ENCODE data around the gene TLR9.
A peak's percentile ranks its signal among the peaks of the same experiment; 100 is the strongest.

The TLR9 gene

GRCh38 chr3:52247409-52248164 is 22.1 kb upstream of the TLR9 start:
- DNase-seq (ENCODE audit: low spot score) = no peak

DNA sequence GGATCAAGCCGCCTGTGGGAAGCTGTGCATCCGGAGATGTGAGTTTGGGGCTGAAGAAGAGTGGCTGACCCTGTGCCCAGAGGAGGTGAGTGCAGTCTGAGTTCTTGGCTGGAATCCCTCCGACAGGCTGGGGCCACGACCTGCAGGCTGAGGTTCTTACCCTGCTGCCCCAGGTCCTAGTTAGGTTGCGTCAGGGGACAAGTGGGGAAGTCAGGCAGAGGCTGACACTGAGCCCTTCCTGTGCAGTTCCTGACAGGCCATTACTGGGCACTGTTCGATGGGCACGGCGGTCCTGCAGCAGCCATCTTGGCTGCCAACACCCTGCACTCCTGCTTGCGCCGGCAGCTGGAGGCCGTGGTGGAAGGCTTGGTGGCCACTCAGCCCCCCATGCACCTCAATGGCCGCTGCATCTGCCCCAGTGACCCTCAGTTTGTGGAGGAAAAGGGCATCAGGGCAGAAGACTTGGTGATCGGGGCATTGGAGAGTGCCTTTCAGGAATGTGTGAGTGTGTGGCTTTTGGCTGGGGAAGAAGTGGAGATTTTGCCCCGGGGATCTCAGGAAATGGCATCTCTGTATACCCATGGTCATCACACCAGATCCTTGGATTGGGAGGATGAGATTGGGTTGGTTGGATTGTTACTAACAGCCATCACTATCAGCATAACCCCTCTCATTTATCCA is 21.4 kb upstream of the TLR9 start:
- DNase-seq (ENCODE audit: low spot score) = no peak

DNA sequence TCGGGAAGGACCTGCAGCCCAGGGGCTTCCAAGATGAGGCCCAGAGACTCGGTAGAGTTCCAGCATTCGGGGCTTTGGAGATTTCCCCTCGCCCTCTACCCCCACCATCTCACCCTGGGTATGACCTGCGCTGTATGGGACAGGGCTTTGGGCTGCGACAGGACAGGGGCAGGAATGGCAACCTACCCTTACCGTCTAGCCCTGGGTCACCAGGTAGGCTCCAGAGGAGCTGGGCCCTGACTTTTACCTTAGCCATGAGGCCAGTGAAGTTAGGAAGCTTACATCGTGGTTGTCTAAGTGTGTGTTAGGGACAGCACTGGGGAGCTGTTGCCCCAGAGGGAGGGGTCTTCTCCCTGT is 20.8 kb upstream of the TLR9 start:
- DNase-seq (ENCODE audit: low spot score) = no peak

DNA sequence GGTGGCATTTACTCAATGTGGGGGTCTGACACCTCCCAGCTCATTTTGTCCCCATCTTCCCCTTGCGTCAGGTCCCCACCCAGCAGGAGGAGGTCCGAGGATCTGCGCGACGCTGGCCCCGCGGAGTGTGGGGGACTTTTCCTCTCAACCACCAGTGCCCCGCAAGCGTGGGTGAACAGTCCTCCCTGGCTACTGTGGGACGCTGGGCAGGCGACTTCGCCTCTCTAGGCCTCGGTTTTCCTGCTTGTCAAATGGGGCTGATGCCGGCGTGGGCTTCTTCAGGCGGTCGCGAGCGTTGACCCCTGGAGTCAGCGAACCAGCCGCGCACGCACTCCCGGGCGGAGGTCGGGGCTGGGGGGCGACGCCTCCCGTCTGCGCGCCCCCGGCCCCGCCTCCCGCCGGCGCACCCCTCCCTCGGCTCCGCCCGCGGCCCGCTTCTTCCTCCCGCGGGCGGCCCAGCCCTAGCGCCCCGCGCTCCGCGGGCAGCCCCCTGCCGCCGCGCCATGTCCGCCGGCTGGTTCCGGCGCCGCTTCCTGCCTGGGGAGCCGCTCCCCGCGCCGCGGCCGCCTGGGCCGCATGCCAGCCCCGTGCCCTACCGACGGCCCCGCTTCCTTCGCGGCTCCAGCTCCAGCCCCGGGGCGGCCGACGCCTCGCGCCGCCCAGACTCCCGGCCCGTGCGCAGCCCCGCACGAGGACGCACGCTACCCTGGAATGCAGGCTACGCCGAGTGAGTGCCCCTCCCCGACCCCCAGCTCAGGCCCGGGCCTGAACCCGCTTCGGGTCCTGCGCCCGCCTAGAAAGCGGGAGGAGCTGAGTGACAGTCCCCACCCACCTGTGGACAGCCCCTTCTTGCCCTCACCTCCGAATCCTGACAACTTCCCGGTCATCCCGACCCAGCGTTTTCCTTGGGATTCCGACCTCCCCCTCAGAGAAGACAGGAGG is 20.1 kb upstream of the TLR9 start, which contains the start of gene PPM1M:
Gene PPM1M, plus strand, starts transcription at position 438 of the 942 bp plus-strand sequence. Its CDS starts 66 bp downstream, at position 504.
- peak; percentile 65 for DNase-seq (ENCODE audit: low spot score)

- no peak for DNase-seq (ENCODE audit: low spot score)
Observed at GRCh38 chr3:52243791-52244628, 18.6 kb upstream of the TLR9 start.

GRCh38 chr3:52242039-52242438 is 16.6 kb upstream of the TLR9 start:
- DNase-seq (ENCODE audit: low spot score) = no peak

DNA sequence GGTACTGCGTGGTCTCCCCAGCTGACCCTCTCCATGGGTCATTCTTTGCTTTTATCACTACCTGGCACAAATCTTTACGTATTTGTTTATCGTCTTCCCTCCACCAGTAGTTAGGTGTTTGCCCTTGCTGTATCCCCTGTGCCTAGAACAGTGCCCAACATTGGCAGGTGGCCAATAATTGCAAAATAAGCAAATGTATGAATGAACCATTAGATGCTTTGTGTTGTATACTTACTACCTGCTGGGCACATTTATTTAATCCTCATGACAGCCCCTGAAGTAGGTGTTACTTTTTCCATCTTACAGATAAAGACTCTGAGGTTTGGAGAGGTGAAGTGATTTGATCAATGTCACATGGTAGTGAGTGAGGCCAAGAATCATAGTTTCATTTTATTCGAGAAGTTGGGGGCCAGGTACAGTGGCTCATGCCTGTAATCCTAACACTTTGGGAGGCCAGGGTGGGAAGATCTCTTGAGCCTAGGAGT is 15.5 kb upstream of the TLR9 start:
- no peak for DNase-seq (ENCODE audit: low spot score)

- DNase-seq (ENCODE audit: low spot score) = peak; percentile 62
Observed at GRCh38 chr3:52240059-52240885, 14.8 kb upstream of the TLR9 start.

DNA sequence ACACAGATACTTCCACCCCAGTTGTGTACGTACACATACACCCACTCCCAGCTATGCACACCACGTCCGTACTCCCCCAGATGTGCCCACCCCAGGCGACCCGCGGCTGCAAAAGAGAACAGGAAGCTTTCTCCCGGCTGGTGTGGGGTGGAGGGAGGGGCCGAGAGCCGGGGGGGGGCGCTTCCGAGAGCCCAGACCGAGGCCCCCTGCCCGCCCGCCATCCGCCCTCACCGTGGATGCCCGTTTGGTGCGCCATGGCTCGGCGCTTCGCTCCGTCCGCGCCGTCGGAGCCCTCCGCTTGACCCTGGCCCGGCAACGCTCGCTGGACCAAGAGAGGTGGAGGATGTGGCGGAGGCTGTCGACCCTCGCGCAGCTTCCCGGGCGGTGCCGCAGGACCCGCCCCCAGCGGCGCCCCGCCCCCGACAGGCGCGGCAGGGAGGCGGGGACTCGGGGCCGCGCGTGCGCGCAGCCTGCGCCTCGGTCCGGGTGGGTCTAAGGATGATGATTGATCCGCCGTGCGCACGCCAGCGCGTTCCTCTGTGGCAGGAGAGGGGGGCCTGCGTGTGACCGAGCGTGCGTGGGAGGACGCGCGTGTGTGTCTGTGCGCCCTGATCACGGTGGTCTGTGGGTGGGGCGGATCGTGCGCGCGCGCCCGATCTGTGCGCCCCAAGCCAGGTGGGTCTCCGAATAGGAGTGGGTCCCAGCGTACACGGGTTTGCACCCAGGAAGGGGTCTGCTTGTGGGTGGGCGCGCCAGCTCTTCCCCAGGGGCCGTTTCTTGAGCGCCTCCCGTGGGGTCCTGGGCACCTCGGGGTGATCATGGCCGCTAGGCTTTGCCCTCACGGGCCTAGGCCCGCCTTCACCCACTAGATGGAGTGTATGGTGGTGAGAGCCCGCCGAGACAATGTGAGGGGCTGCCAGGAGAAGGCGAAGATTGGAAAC is 13.6 kb upstream of the TLR9 start, which contains the start of gene TWF2:
Gene TWF2, minus strand, starts transcription at position 398 of the 941 bp plus-strand sequence. Its CDS starts 142 bp downstream, at position 256.
- DNase-seq (ENCODE audit: low spot score) = peak; percentile 81

GRCh38 chr3:52238193-52238760 is 12.8 kb upstream of the TLR9 start:
- DNase-seq (ENCODE audit: low spot score) = no peak

DNA sequence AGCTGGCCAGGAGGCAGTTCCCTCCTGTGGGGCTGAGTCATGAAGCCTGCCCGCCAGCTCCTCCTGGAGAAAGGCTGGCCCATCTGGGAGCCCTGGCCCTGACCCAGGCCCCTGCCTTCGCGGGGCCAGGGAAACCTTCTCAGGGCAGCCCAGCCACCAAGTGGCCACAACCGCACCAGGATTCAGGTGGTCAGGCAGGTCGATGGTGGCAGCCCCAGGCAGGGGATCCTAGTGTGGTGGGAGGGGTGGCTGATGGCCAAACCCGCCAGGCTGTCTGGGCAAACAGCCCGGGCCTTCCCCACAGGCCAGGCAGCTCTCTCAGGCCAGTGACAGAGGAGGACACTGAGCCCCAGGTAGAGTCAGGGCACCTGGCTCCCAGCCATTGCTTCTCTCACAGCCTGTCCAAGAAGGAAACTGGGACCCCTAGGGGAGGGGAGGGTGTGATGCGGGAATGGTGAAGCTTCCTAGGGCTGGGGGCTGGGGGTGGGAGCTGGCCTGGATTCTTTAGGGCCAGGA is 12.3 kb upstream of the TLR9 start:
- no peak for DNase-seq (ENCODE audit: low spot score)

DNA sequence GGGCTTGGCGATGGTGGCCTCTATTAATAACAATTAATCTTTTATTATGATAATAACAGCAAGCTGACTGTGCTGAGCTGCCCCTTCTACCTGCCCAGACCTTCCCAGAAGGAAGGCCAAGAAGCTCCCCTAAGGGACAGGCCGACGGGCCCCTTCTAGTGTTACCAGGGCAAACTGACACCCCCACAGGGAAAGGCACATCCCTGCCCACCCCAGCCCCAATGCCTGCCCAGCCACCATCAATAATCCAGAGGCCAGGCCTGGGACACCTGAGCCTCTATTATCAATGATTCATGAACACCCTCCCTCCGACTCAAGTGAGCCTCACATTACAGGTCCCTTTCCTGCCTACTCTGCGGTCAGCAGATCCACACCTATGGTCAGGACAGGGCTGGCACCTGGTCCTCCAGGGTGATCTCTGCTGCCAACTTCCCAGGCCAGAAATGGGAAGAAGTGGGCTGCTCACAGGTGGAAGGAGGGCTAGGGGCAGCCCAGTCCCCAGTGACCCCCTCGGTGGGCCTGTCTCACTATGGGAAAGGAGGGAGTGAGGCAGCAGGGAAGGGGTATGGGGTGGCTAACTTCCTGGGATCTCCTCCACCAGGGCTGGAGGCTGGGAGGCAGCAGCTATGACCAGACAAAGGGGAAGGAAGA is 11.7 kb upstream of the TLR9 start:
- no peak for DNase-seq (ENCODE audit: low spot score)

DNA sequence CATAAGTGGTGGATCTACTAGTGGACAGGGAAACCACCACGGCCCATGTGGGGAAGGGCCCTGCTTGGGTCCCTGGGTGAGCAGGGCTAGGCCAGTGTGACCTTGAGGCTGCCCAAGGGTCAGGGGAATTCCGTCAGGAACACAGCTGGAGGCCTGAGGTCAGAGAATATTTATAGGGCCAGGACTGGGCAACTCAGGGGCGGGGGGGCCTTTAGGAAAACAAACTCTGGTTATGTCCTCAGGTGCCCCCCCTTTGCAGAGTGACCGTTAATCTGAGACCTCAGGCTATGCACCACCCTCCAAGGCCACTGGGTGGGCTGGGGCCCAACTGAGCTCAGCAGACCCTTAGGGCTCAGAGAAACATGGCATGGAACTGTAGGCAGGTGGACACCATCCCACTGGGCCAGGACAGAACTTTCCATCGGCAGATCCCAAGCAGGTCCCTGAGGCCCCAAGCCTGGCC is 11.0 kb upstream of the TLR9 start:
- no peak for DNase-seq (ENCODE audit: low spot score)

GRCh38 chr3:52234516-52235447 is 9.3 kb upstream of the TLR9 start:
- DNase-seq (ENCODE audit: low spot score) = no peak

DNA sequence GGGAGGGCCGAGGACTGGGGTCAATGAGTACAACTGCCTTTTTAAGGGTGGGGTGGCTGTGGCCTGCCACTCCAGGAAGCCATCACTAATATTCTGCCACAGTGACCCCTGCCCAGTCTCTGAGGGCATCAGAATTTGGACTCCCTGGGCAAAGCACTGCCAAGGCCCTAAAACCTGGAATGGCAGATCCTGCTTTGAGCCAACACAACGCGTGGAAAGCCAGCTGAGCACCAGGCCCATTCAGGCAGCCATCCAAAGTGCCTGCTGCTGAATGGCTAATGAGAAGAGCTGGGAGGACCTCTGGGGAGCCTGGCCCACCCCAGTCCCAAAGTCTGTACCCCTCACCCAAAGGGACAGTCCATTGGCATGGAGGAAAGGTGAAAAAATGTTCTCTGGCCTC is 8.5 kb upstream of the TLR9 start:
- no peak for DNase-seq (ENCODE audit: low spot score)

DNA sequence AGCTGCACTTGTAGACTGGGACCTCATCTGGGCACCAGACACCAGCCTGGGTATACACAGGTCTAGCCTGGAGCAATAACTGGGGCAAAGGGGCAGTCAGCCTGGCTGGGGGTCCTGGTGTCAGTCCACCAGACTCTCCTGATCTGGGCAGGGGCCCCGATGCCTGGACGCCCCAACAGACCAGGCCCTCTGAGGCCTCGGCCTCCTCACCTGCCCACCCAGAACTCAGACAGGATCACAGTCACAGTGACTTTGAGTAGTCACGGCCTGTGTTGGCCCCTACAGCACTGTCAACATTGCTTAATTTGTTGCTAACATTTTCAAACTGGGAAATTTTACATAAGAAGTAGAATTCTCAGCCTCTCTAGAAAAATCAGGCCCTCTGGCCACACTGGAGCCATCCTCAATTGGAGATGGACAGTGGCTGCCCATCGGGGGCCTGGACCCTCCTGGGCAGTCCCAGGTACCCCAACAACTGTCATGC is 7.7 kb upstream of the TLR9 start:
- no peak for DNase-seq (ENCODE audit: low spot score)

Data from CD4-positive, alpha-beta T cell treated with Interleukin-6 at 100 ng/mL for 8 hours (primary cell).